ENCODE data around the gene ITGB1BP1. TPM values are rescaled to one million over a fixed set of nuclear protein-coding genes. Genes with fewer than 3 reads are reported as not detected.

Gene ITGB1BP1
- total and polyA plus RNA-seq, 10 of the 15 experiments (the other 5 are each of a cell fraction or from before 2014, with no cell fraction given), result 50.2 to 273 (median 97.2) TPM

DNA sequence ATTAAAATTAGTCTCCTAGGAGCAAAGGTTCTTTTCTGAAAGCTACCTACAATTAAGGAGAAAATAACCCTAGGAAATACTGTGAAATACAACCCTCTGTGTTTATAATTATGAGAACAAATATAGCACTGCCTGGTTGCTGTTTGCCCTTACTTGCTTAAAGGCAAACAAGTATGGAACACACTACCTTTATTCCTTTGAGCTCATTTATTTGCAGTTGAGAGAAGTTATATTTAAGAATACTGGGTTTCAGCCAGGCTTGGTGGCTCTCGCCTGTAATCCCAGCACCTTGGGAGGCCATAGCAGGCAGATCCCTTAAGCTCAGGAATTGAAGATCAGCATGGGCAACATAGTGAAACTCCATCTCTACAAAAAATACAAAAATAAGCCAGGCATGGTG is 27.9 kb upstream of the ITGB1BP1 start:
- Histone ChIP-seq H3K9ac (ENCODE audit: control insufficient read depth, insufficient read depth, low read length) (no peak overlapping the region), H3K9me3 (replicated peaks; ENCODE audit: control insufficient read depth, insufficient read depth, low read length) (no peaks in the 10 kb centered on the region), H3K4me1 (ENCODE audit: control insufficient read depth, insufficient read depth, low read length) (no peaks in the 10 kb centered on the region), H4K20me1 (ENCODE audit: control insufficient read depth, insufficient read depth) (no peaks in the 10 kb centered on the region), H3K27me3 (replicated peaks in 1 of 2; ENCODE audit: control insufficient read depth in 2 of 2, insufficient read depth in 2 of 2, low read length in 1 of 2) (no peaks in the 10 kb centered on the region), H3K27ac (ENCODE audit: control insufficient read depth, insufficient read depth) (no peak overlapping the region), H3K4me3 (no peak overlapping the region), H3K79me2 (ENCODE audit: control insufficient read depth, insufficient read depth, low read length) (no peaks in the 10 kb centered on the region), H3K36me3 (ENCODE audit: control insufficient read depth in 2 of 2, insufficient read depth in 2 of 2, low read length in 1 of 2) (peaks cover 0 to 13% of the 10 kb centered on the region in 2 experiments), H3K4me2 (ENCODE audit: control insufficient read depth, insufficient read depth) (no peak overlapping the region), H2AFZ (ENCODE audit: control insufficient read depth, low read depth, low read length) (no peak overlapping the region)
- WGBS (ENCODE audit: insufficient coverage, insufficient replicate concordance, low lambda C conversion rate, missing lambda C conversion rate), result 89% methylated on average over 1 of the region's 1 CpG
- TF ChIP-seq MXI1 (IDR thresholded peaks at IDR 0.05; ENCODE audit: low read depth, low read length) (no peak), TCF3 (IDR thresholded peaks at IDR 0.05; ENCODE audit: borderline replicate concordance, insufficient read depth, low read depth, low read length) (no peak), RAD21 (IDR thresholded peaks at IDR 0.05; ENCODE audit: insufficient read depth, low read depth, low read length) (no peak), EGR1 (IDR thresholded peaks at IDR 0.05; ENCODE audit: borderline replicate concordance in 1 of 2, low read depth in 2 of 2, low read length in 2 of 2) (no peak), SIN3A (IDR thresholded peaks at IDR 0.05; ENCODE audit: low read depth, low read length) (no peak), CHD2 (IDR thresholded peaks at IDR 0.05; ENCODE audit: borderline replicate concordance, low read depth, low read length) (no peak), NBN (IDR thresholded peaks at IDR 0.05) (no peak), RUNX3 (IDR thresholded peaks at IDR 0.05; ENCODE audit: low read length) (no peak), ASH2L (IDR thresholded peaks at IDR 0.05; ENCODE audit: borderline replicate concordance, low read depth) (no peak), IKZF2 (IDR thresholded peaks at IDR 0.05) (no peak), SREBF2 (IDR thresholded peaks at IDR 0.05; ENCODE audit: low read length) (no peak), NR2C2 (IDR thresholded peaks at IDR 0.05; ENCODE audit: borderline replicate concordance, control insufficient read depth, insufficient read length, low read depth) (no peak), CBX3 (IDR thresholded peaks at IDR 0.05; ENCODE audit: borderline replicate concordance, low read depth) (no peak)
- TF ChIP-seq, protein P1, sequence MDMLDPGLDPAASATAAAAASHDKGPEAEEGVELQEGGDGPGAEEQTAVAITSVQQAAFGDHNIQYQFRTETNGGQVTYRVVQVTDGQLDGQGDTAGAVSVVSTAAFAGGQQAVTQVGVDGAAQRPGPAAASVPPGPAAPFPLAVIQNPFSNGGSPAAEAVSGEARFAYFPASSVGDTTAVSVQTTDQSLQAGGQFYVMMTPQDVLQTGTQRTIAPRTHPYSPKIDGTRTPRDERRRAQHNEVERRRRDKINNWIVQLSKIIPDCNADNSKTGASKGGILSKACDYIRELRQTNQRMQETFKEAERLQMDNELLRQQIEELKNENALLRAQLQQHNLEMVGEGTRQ (IDR thresholded peaks at IDR 0.05; ENCODE audit: borderline replicate concordance, low read depth, low read length), result no peak
- TF ChIP-seq, protein P2, sequence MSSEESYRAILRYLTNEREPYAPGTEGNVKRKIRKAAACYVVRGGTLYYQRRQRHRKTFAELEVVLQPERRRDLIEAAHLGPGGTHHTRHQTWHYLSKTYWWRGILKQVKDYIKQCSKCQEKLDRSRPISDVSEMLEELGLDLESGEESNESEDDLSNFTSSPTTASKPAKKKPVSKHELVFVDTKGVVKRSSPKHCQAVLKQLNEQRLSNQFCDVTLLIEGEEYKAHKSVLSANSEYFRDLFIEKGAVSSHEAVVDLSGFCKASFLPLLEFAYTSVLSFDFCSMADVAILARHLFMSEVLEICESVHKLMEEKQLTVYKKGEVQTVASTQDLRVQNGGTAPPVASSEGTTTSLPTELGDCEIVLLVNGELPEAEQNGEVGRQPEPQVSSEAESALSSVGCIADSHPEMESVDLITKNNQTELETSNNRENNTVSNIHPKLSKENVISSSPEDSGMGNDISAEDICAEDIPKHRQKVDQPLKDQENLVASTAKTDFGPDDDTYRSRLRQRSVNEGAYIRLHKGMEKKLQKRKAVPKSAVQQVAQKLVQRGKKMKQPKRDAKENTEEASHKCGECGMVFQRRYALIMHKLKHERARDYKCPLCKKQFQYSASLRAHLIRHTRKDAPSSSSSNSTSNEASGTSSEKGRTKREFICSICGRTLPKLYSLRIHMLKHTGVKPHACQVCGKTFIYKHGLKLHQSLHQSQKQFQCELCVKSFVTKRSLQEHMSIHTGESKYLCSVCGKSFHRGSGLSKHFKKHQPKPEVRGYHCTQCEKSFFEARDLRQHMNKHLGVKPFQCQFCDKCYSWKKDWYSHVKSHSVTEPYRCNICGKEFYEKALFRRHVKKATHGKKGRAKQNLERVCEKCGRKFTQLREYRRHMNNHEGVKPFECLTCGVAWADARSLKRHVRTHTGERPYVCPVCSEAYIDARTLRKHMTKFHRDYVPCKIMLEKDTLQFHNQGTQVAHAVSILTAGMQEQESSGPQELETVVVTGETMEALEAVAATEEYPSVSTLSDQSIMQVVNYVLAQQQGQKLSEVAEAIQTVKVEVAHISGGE (CRISPR knock-in tag; IDR thresholded peaks at IDR 0.05), result no peak
- in situ Hi-C loops (cut with MboI), result no loop called here
- CTCF ChIA-PET, result no interaction called here
- DNase-seq (ENCODE audit: low read depth, low spot score) (no peak), FAIRE-seq (no peak), ATAC-seq (no peak)
- intact Hi-C loops (cut with micrococcal nuclease; ENCODE audit: unreplicated experiment), result no loop called here
- BruUV-seq (replicated peaks), result no TSS peak
- POLR2A ChIA-PET, result interaction anchor here (0.6 kb wide), 1 partner anchor 16 kb away, joined by 4 read pairs; no protein-coding TSS in a partner anchor
- SMC1A ChIA-PET (ENCODE audit: uncharacterized antibody, unreplicated experiment), result no interaction called here
- RAD21 ChIA-PET (ENCODE audit: unreplicated experiment), result no interaction called here

All from GM12878 (cell line).